ENCODE data around the gene LRRC4C. TPM values are rescaled to one million over a fixed set of nuclear protein-coding genes. Genes with fewer than 3 reads are reported as not detected.

The LRRC4C gene
- total RNA-seq, 1 experiment from 2014 or later = not detected

DNA sequence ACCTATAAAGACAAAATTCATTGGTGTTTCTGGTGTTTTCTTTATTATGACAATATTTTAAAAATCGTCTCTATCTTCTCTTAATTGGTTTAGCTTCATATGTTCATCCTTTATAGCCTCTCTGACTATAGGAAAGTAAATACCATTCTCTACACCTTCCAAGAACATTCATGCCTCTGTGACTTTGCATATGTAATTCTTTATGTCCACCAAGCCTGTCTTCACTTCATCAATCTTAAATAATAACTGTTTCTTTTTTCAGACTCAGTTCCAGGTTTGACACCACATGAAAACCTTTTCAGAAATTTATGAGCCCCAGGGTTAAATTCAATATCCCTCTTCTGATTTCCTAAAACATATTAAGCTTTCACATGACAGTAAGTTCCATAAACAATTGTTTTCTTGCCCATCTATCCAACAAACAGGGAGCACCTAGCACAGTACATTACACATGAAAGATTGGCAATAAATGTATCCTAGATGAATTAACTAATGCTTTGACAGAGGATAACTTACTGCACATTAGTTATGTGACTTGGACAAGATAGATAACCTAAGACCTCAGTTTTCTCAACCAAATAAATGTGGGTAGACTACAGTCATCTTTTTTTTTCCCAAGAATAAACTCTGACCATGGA, 886.1 kb downstream of the LRRC4C start:
- no peak overlapping the region for H3K4me3 Mint-ChIP-seq (ENCODE audit: low read depth, unreplicated experiment)
- no peaks in the 10 kb centered on the region for H3K4me1 Mint-ChIP-seq (ENCODE audit: low read depth, unreplicated experiment)
- BruUV-seq (replicated peaks) = no TSS peak
- intact Hi-C loops (cut with micrococcal nuclease; ENCODE audit: unreplicated experiment) = no loop called here
- no peak for DNase-seq
- no peak for TF ChIP-seq CTCF (IDR thresholded peaks at IDR 0.05; ENCODE audit: unreplicated experiment)
- CTCF ChIA-PET = no interaction called here
- H3K27ac Mint-ChIP-seq (ENCODE audit: unreplicated experiment) = no peak overlapping the region
- H3K9me3 Mint-ChIP-seq (ENCODE audit: low read depth, unreplicated experiment) = peaks cover 7% of the 10 kb centered on the region
- H3K36me3 Mint-ChIP-seq (ENCODE audit: insufficient read depth, unreplicated experiment) = no peaks in the 10 kb centered on the region
- H3K27me3 Mint-ChIP-seq (ENCODE audit: unreplicated experiment) = no peaks in the 10 kb centered on the region

DNA sequence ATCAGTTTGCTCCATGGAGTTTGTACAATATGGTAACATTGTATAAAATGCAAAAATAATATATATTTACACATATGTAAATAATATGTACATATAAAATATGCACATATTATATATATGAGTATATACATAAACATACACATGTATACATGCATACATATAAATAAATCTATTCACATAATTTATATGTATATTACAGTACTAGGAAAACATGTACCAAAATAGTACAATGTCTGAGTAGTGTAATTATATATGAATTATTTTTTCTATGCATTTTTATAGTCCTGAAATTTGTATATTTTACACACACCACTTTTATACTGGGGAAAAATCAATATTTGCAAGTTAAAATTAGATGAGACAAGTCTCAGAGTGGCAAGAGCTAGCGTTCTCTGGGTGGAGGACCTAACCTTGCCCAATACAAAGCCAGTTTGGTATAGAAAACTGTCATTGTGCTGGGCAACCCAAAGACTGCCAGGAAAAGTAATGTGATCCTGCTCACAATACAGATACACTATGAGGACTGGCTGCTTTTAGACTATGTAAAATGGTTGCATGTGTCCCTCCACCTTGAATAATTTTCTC, 889.4 kb downstream of the LRRC4C start:
- no peaks in the 10 kb centered on the region for H3K27me3 Mint-ChIP-seq (ENCODE audit: unreplicated experiment)
- intact Hi-C loops (cut with micrococcal nuclease; ENCODE audit: unreplicated experiment) = no loop called here
- no peak overlapping the region for H3K4me3 Mint-ChIP-seq (ENCODE audit: low read depth, unreplicated experiment)
- CTCF ChIA-PET = no interaction called here
- H3K4me1 Mint-ChIP-seq (ENCODE audit: low read depth, unreplicated experiment) = no peaks in the 10 kb centered on the region
- H3K36me3 Mint-ChIP-seq (ENCODE audit: insufficient read depth, unreplicated experiment) = no peaks in the 10 kb centered on the region
- DNase-seq = no peak
- BruUV-seq (replicated peaks) = no TSS peak
- no peak overlapping the region for H3K27ac Mint-ChIP-seq (ENCODE audit: unreplicated experiment)
- H3K9me3 Mint-ChIP-seq (ENCODE audit: low read depth, unreplicated experiment) = peaks cover 8% of the 10 kb centered on the region
- no peak for TF ChIP-seq CTCF (IDR thresholded peaks at IDR 0.05; ENCODE audit: unreplicated experiment)

DNA sequence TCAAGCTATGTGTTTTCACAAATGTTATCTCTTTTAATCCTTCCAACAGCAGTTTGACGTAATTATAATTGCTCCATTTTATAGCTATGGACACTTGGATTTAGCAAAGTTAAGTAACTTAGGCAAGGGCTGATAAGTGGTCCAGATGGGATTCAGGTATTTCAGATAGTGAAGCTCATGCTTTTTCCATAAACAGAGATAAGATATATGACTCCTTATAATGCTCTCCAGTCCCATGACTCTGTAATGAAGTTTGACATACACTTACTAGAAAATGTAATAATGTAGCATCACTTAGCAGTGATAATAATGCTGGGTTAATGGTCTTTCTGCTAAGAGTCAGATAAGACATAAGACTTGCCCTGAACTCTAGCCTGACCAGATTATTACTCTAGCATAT, 892.1 kb downstream of the LRRC4C start:
- CTCF ChIA-PET = no interaction called here
- intact Hi-C loops (cut with micrococcal nuclease; ENCODE audit: unreplicated experiment) = no loop called here
- peaks cover 13% of the 10 kb centered on the region for H3K9me3 Mint-ChIP-seq (ENCODE audit: low read depth, unreplicated experiment)

GRCh38 chr11:40544162-40544561, 915.3 kb downstream of the LRRC4C start:
- Mint-ChIP-seq H3K4me3 (ENCODE audit: low read depth, unreplicated experiment) (no peak overlapping the region), H3K4me1 (ENCODE audit: low read depth, unreplicated experiment) (no peaks in the 10 kb centered on the region), H3K27me3 (ENCODE audit: unreplicated experiment) (no peaks in the 10 kb centered on the region), H3K9me3 (ENCODE audit: low read depth, unreplicated experiment) (peaks cover 18% of the 10 kb centered on the region), H3K36me3 (ENCODE audit: insufficient read depth, unreplicated experiment) (no peaks in the 10 kb centered on the region), H3K27ac (ENCODE audit: unreplicated experiment) (no peak overlapping the region)
- no peak for TF ChIP-seq CTCF (IDR thresholded peaks at IDR 0.05; ENCODE audit: unreplicated experiment)
- intact Hi-C loops (cut with micrococcal nuclease; ENCODE audit: unreplicated experiment) = no loop called here
- CTCF ChIA-PET = no interaction called here
- no TSS peak for BruUV-seq (replicated peaks)
- DNase-seq = no peak

More for the DNA sequence above, 892.1 kb downstream of the LRRC4C start:
- no peaks in the 10 kb centered on the region for H3K36me3 Mint-ChIP-seq (ENCODE audit: insufficient read depth, unreplicated experiment)
- BruUV-seq (replicated peaks) = no TSS peak
- no peak overlapping the region for H3K4me3 Mint-ChIP-seq (ENCODE audit: low read depth, unreplicated experiment)
- no peaks in the 10 kb centered on the region for H3K27me3 Mint-ChIP-seq (ENCODE audit: unreplicated experiment)
- no peak for DNase-seq
- H3K4me1 Mint-ChIP-seq (ENCODE audit: low read depth, unreplicated experiment) = no peaks in the 10 kb centered on the region
- H3K27ac Mint-ChIP-seq (ENCODE audit: unreplicated experiment) = no peak overlapping the region
- no peak for TF ChIP-seq CTCF (IDR thresholded peaks at IDR 0.05; ENCODE audit: unreplicated experiment)
